ENCODE results near the gene NAT8L. TPM values are rescaled to one million over a fixed set of nuclear protein-coding genes. Genes with fewer than 3 reads are reported as not detected.

Gene NAT8L
- total RNA-seq, 2 donors from 2014 or later: 0.11 to 0.17 TPM

DNA sequence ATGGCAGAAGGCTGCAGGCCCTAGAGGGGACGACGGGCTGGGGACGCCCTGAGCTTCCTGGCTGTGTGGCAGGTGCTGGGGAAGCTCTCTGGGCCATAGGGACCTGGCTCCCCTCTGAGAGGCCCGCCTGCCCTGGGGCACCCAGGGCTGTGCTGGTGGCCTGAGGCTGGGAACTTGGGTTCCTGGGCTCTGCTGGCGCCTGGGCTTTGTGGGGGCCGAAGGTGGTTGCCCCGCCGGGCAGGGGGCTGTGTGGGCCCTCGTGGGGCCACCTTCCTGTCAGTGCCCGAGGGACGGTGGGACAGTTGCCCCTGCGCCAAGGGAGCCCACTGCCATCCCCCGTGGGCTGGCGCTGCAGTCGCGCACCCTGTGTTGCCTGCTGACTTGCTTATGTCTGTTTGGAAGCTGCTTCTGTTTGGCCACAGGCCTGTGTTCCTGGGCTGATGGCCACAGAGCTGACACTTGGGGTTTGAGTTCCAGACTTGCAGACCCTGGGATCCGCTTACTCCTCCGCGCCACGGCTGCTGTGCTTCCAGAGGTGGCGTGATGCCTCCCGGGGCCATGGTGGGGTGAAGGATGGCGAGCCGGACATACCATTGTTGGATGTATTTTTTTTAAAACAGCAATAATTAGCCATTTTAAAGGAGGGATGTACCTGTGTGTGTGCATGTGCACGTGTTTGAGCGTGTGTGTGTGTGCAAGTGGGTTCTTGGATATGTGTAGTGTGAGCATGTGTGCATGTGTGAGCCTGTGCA is 8.5 kb downstream of the NAT8L start:
- Histone ChIP-seq H3K4me3 (no peak overlapping the region), H3K9me3 (no peaks in the 10 kb centered on the region), H3K36me3 (no peaks in the 10 kb centered on the region), H3K27me3 (peaks cover under 1% of the 10 kb centered on the region), H3K27ac (no peak overlapping the region), H3K9ac (ENCODE audit: low read depth in 2 of 2, low read length in 2 of 2) (no peak overlapping the region), H3K4me1 (no peaks in the 10 kb centered on the region)
- intact Hi-C loops (cut with DNase I): no loop called here
- no peak for DNase-seq
- TF ChIP-seq CTCF (IDR thresholded peaks at IDR 0.05): no peak

DNA sequence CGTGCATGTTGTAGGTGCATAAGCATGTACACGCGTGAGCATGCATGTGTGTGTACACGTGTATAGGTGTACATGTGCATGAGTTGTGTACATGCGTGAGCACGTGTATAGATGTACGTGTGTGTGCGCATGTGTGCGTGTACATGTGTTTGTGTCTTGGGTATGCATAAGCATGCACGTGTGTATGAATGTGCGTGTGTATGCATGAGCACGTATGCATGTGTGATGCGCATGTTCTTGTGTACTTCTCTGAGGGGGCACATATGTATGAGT is 9.0 kb downstream of the NAT8L start:
- intact Hi-C loops (cut with DNase I): no loop called here
- Histone ChIP-seq H3K36me3 (no peaks in the 10 kb centered on the region), H3K27ac (no peak overlapping the region), H3K4me1 (no peaks in the 10 kb centered on the region), H3K27me3 (no peaks in the 10 kb centered on the region), H3K4me3 (no peak overlapping the region), H3K9me3 (no peaks in the 10 kb centered on the region), H3K9ac (ENCODE audit: low read depth in 2 of 2, low read length in 2 of 2) (no peak overlapping the region)
- no peak for DNase-seq
- no peak for TF ChIP-seq CTCF (IDR thresholded peaks at IDR 0.05)

DNA sequence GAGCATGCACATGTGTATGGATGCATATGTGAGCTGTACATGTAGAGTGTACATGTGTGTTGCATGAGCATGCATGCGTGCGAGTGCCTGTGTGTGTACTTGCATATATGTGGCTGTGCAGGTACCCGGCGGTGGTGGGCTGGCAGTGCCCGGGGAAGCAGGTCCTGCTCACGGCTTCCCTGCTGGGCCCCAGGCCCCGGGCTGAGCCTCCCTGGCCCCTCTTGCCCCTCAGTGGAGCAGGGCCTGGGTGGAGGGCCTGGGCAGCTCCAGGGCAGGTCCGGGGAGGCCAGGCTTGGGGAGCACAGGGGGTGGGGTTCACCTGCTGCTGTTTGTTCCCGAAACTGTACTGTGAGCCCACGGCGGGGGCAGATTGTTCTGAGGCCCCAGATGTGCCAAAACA is 9.4 kb downstream of the NAT8L start:
- H3K9ac ChIP-seq (ENCODE audit: low read depth in 2 of 2, low read length in 2 of 2): no peak overlapping the region
- H3K36me3 ChIP-seq: no peaks in the 10 kb centered on the region
- H3K4me3 ChIP-seq: no peak overlapping the region
- TF ChIP-seq CTCF (IDR thresholded peaks at IDR 0.05): no peak
- no peak overlapping the region for H3K27ac ChIP-seq
- DNase-seq: no peak
- H3K9me3 ChIP-seq: no peaks in the 10 kb centered on the region
- no peaks in the 10 kb centered on the region for H3K27me3 ChIP-seq
- intact Hi-C loops (cut with DNase I): no loop called here
- H3K4me1 ChIP-seq: no peaks in the 10 kb centered on the region

- intact Hi-C loops (cut with DNase I): no loop called here
- DNase-seq: no peak
Observed at GRCh38 chr4:2069161-2069971, 10.2 kb downstream of the NAT8L start.

DNA sequence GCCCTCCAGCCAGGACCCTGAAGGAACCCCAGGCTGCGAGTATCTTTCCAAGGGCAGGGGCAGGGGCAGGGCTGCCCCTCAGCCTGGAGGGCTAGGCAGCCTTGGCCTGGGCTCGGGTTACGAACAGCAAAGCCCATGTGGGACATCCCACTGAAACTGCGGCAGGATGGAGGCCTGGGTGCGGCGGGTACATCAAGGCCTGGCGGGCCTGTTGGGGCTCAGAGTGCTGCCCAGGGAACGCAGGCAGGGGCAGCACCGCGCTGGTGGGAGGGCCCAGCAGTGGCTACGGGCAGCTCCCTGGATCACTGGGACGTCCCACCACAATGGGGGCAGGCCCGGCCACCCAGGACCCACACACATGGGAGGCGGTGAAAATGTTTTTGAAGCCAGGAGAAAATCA is 10.9 kb downstream of the NAT8L start:
- DNase-seq: no peak
- H3K27me3 ChIP-seq: no peaks in the 10 kb centered on the region
- intact Hi-C loops (cut with DNase I): no loop called here
- H3K4me3 ChIP-seq: no peak overlapping the region
- H3K9me3 ChIP-seq: no peaks in the 10 kb centered on the region
- no peak overlapping the region for H3K27ac ChIP-seq
- no peaks in the 10 kb centered on the region for H3K36me3 ChIP-seq
- no peak for TF ChIP-seq CTCF (IDR thresholded peaks at IDR 0.05)
- no peak overlapping the region for H3K9ac ChIP-seq (ENCODE audit: low read depth in 2 of 2, low read length in 2 of 2)
- H3K4me1 ChIP-seq: no peaks in the 10 kb centered on the region

More at GRCh38 chr4:2069161-2069971, 10.2 kb downstream of the NAT8L start:
- no peak overlapping the region for H3K4me3 ChIP-seq
- no peaks in the 10 kb centered on the region for H3K4me1 ChIP-seq
- no peaks in the 10 kb centered on the region for H3K9me3 ChIP-seq
- H3K9ac ChIP-seq (ENCODE audit: low read depth in 2 of 2, low read length in 2 of 2): no peak overlapping the region
- H3K27ac ChIP-seq: no peak overlapping the region
- no peaks in the 10 kb centered on the region for H3K27me3 ChIP-seq
- no peak for TF ChIP-seq CTCF (IDR thresholded peaks at IDR 0.05)
- no peaks in the 10 kb centered on the region for H3K36me3 ChIP-seq
